Erythroblast (primary cell): Measurements from ENCODE around the gene CDK14.

Experiments
- GATA1 ChIP-seq: IDR thresholded peaks from 2 replicates; pipeline ENCODE4 v1.6.1; 2011; ENCODE audit warnings: low read depth, mild to moderate bottlenecking, control low read depth, low read length, moderate library complexity
- POLR2A ChIP-seq: IDR thresholded peaks from 2 replicates; pipeline ENCODE4 v1.6.1; 2011; ENCODE audit warnings: mild to moderate bottlenecking, low read length

GRCh38 chr7:90749774-90750173, 153.7 kb downstream of the CDK14 start:
- TF ChIP-seq POLR2A (no peak), GATA1 (no peak)
